H1 (cell line): Measurements from ENCODE around the gene NBEA. TPM values are rescaled to one million over a fixed set of nuclear protein-coding genes. Genes with fewer than 3 reads are reported as not detected.

Experiments
- CTCF ChIA-PET: fragments of 300-600 bp; sonication (Branson Sonifier 250); formaldehyde crosslinking; loops from one replicate; lab custom pipeline; 2021; ENCODE audit not compliant: partially characterized antibody; lab: Charles Lee
- POLR2A ChIA-PET: fragments of 300-600 bp; sonication (Branson Sonifier 250); formaldehyde crosslinking; loops from one replicate; lab custom pipeline; 2021; ENCODE audit warnings: inconsistent platforms; ENCODE audit not compliant: partially characterized antibody; lab: Charles Lee
- DNase-seq, 2 experiments: peaks; one replicate each; pipeline versions ENCODE4 v3.0.0 to v3.0.0-alpha.2; 2010 to 2022; ENCODE audit warnings: low spot score in 2 of 2, low read depth in 1 of 2, mixed read lengths in 1 of 2
- FAIRE-seq: peaks from 2 replicates; lab custom pipeline; 2011; peaks lifted over from hg19 to GRCh38; lab: Jason Lieb, UNC
- H2AFZ ChIP-seq: 2 replicates; pipeline ENCODE4 v1.8.1; 2012; ENCODE audit warnings: low read length, inconsistent platforms
- H2AK5ac ChIP-seq: 2 replicates; pipeline ENCODE4 v1.6.1; 2013; ENCODE audit warnings: low read depth, low read length
- H2BK120ac ChIP-seq: replicated peaks from 2 replicates; pipeline ENCODE3; 2013; ENCODE audit warnings: low read depth, low read length, inconsistent platforms
- H2BK12ac ChIP-seq: 2 replicates; pipeline ENCODE4 v1.6.1; 2013; ENCODE audit warnings: low read depth, low read length
- H2BK15ac ChIP-seq: 2 replicates; pipeline ENCODE4 v1.6.1; 2013; ENCODE audit warnings: low read length
- H2BK20ac ChIP-seq: 2 replicates; pipeline ENCODE4 v1.6.1; 2013; ENCODE audit warnings: low read length
- H2BK5ac ChIP-seq: 2 replicates; pipeline ENCODE4 v1.6.1; 2013; ENCODE audit warnings: low read depth, low read length
- H3K14ac ChIP-seq: 2 replicates; pipeline ENCODE4 v1.6.1; 2013; ENCODE audit warnings: inconsistent platforms; ENCODE audit not compliant: insufficient read length
- H3K18ac ChIP-seq: 2 replicates; pipeline ENCODE4 v1.6.1; 2013; ENCODE audit warnings: low read length; ENCODE audit errors: extremely low read depth
- H3K23ac ChIP-seq: 2 replicates; pipeline ENCODE4 v1.6.1; 2013; ENCODE audit warnings: inconsistent platforms; ENCODE audit not compliant: insufficient read length
- H3K23me2 ChIP-seq: 2 replicates; pipeline ENCODE4 v1.6.1; 2013; ENCODE audit warnings: low read depth, low read length
- H3K27ac ChIP-seq: 2 replicates; pipeline ENCODE4 v1.6.1; 2011; ENCODE audit warnings: low read depth, low read length, inconsistent platforms
- H3K27me3 ChIP-seq, 4 experiments: replicated peaks in 1 of 4; 1 replicate in 1 of 4; 2 replicates in 3 of 4; pipeline versions ENCODE4 v1.6.1 to v1.8.1; 2011 to 2013; ENCODE audit warnings: low read length in 3 of 4, mild to moderate bottlenecking in 3 of 4, inconsistent platforms in 2 of 4, mixed read lengths in 2 of 4, moderate library complexity in 1 of 4; ENCODE audit not compliant: control insufficient read depth in 3 of 4, insufficient read depth in 3 of 4; ENCODE audit errors: extremely low read depth in 1 of 4
- H3K36me3 ChIP-seq, 4 experiments: 2 replicates each; pipeline versions ENCODE4 v1.6.1 to v1.8.1; 2011 to 2013; ENCODE audit warnings: mild to moderate bottlenecking in 4 of 4, low read length in 3 of 4, moderate library complexity in 2 of 4, control low read depth in 1 of 4, inconsistent platforms in 1 of 4; ENCODE audit not compliant: insufficient read depth in 4 of 4, control insufficient read depth in 2 of 4
- H3K4ac ChIP-seq: replicated peaks from 2 replicates; pipeline ENCODE3; 2013; ENCODE audit warnings: low read length, low read depth, mixed read lengths, inconsistent platforms; ENCODE audit not compliant: insufficient read length
- H3K4me1 ChIP-seq, 4 experiments: replicated peaks in 1 of 4; 1 replicate in 1 of 4; 2 replicates in 3 of 4; pipeline versions ENCODE4 v1.6.1 to v1.8.1; 2011 to 2013; ENCODE audit warnings: low read length in 3 of 4, inconsistent platforms in 2 of 4, mixed read lengths in 1 of 4; ENCODE audit not compliant: insufficient read depth in 4 of 4, control insufficient read depth in 3 of 4
- H3K4me2 ChIP-seq, 2 experiments: 2 replicates each; pipeline versions ENCODE4 v1.6.1 to v1.8.1; 2011 to 2013; ENCODE audit warnings: low read depth in 2 of 2, low read length in 2 of 2, control low read depth in 1 of 2, inconsistent platforms in 1 of 2, mild to moderate bottlenecking in 1 of 2; ENCODE audit not compliant: insufficient read depth in 1 of 2
- H3K4me3 ChIP-seq, 4 experiments: fragments of 200-600, 300-600 bp in 1 of 4; sonication (generic), shearing (Covaris generic), sonication (Bioruptor Twin) in 1 of 4; 2 replicates each; pipeline versions ENCODE4 v1.5.1 to v1.8.1; 2011 to 2016; ENCODE audit warnings: low read length in 4 of 4, low read depth in 3 of 4, control low read depth in 2 of 4, inconsistent platforms in 2 of 4, mild to moderate bottlenecking in 2 of 4, mixed read lengths in 1 of 4, moderate library complexity in 1 of 4; ENCODE audit not compliant: insufficient read depth in 2 of 4; ENCODE audit errors: extremely low read depth in 1 of 4
- H3K56ac ChIP-seq: replicated peaks from 2 replicates; pipeline ENCODE3; 2013; ENCODE audit warnings: low read depth, mild to moderate bottlenecking, mixed read lengths, low read length, inconsistent platforms; ENCODE audit not compliant: insufficient read length
- H3K79me1 ChIP-seq: 2 replicates; pipeline ENCODE4 v1.6.1; 2013; ENCODE audit warnings: low read depth, low read length, control low read depth
- H3K79me2 ChIP-seq, 2 experiments: 2 replicates each; pipeline versions ENCODE4 v1.6.1 to v1.8.1; 2012 to 2013; ENCODE audit warnings: low read length in 2 of 2, mild to moderate bottlenecking in 2 of 2, inconsistent platforms in 1 of 2; ENCODE audit not compliant: insufficient read depth in 2 of 2, control insufficient read depth in 1 of 2
- H3K9ac ChIP-seq, 4 experiments: replicated peaks in 1 of 4; 1 replicate in 1 of 4; 2 replicates in 3 of 4; pipeline versions ENCODE4 v1.6.1 to v1.8.1; 2011 to 2013; ENCODE audit warnings: low read depth in 3 of 4, low read length in 3 of 4, control low read depth in 2 of 4, mild to moderate bottlenecking in 2 of 4, moderate library complexity in 2 of 4, inconsistent platforms in 1 of 4; ENCODE audit errors: extremely low read depth in 1 of 4
- H3K9me3 ChIP-seq, 2 experiments: 2 replicates each; pipeline versions ENCODE4 v1.6.1 to v1.8.1; 2012 to 2013; ENCODE audit warnings: mild to moderate bottlenecking in 2 of 2, moderate library complexity in 2 of 2, control low read depth in 1 of 2, inconsistent platforms in 1 of 2, low read depth in 1 of 2, low read length in 1 of 2, mixed read lengths in 1 of 2; ENCODE audit not compliant: insufficient read depth in 2 of 2
- H4K20me1 ChIP-seq, 2 experiments: replicated peaks in 1 of 2; 2 replicates each; pipeline versions ENCODE3 to v1.8.1; 2011 to 2013; ENCODE audit warnings: inconsistent platforms in 2 of 2, low read length in 2 of 2, mild to moderate bottlenecking in 1 of 2; ENCODE audit not compliant: insufficient read depth in 2 of 2, control insufficient read depth in 1 of 2
- H4K5ac ChIP-seq: 2 replicates; pipeline ENCODE4 v1.6.1; 2013; ENCODE audit warnings: low read length, low read depth, mixed read lengths, inconsistent platforms; ENCODE audit not compliant: insufficient read length
- H4K8ac ChIP-seq: 2 replicates; pipeline ENCODE4 v1.8.0; 2013; ENCODE audit warnings: mild to moderate bottlenecking, moderate library complexity, low read length, inconsistent platforms; ENCODE audit not compliant: insufficient read depth; ENCODE audit errors: extremely low read depth
- H4K91ac ChIP-seq: replicated peaks from 2 replicates; pipeline ENCODE3; 2013; ENCODE audit warnings: low read length, mixed read lengths, inconsistent platforms; ENCODE audit not compliant: insufficient read length
- ATF3 ChIP-seq: IDR thresholded peaks from 2 replicates; pipeline ENCODE4 v1.6.1; 2011; ENCODE audit warnings: low read depth, mild to moderate bottlenecking, low read length; ENCODE audit not compliant: insufficient read depth
- CBX8 ChIP-seq: fragments of 300-800, 300-1000 bp; sonication (generic); IDR thresholded peaks from 2 replicates; pipeline ENCODE4 v1.7.1; 2016; ENCODE audit warnings: low read depth, low read length, borderline replicate concordance
- CTCF ChIP-seq, 3 experiments: IDR thresholded peaks; 1 replicate in 2 of 3; 2 replicates in 1 of 3; pipeline versions ENCODE4 v1.5.1 to v1.6.1; 2011; ENCODE audit warnings: low read length in 3 of 3, mild to moderate bottlenecking in 3 of 3, inconsistent platforms in 2 of 3, low read depth in 1 of 3, moderate library complexity in 1 of 3; ENCODE audit not compliant: insufficient read depth in 1 of 3; ENCODE audit errors: control extremely low read depth in 1 of 3
- HDAC2 ChIP-seq, 2 experiments: fragments of 300-600 bp in 1 of 2; sonication (generic) in 1 of 2; IDR thresholded peaks; 2 replicates each; pipeline ENCODE4 v1.6.1; 2011 to 2012; ENCODE audit warnings: low read depth in 2 of 2, low read length in 2 of 2, mild to moderate bottlenecking in 2 of 2, moderate library complexity in 2 of 2, borderline replicate concordance in 1 of 2, inconsistent platforms in 1 of 2
- POLR2AphosphoS5 ChIP-seq: IDR thresholded peaks from 2 replicates; pipeline ENCODE4 v1.6.1; 2011; ENCODE audit warnings: low read depth, low read length
- POU5F1 ChIP-seq: IDR thresholded peaks from 2 replicates; pipeline ENCODE4 v1.6.1; 2011; ENCODE audit warnings: low read depth, mild to moderate bottlenecking, low read length, moderate library complexity
- RAD21 ChIP-seq, 2 experiments: IDR thresholded peaks in 1 of 2; conservative IDR thresholded peaks in 1 of 2; 2 replicates each; pipeline ENCODE4 v1.6.1; 2011; ENCODE audit warnings: low read depth in 2 of 2, low read length in 2 of 2, improper control_type of control experiment in 1 of 2, inconsistent platforms in 1 of 2, mild to moderate bottlenecking in 1 of 2, moderate library complexity in 1 of 2
- RXRA ChIP-seq: IDR thresholded peaks from 2 replicates; pipeline ENCODE4 v1.6.1; 2011; ENCODE audit warnings: low read depth, mild to moderate bottlenecking, low read length, moderate library complexity; ENCODE audit not compliant: insufficient read depth
- SAP30 ChIP-seq: fragments of 300-600 bp; sonication (generic); IDR thresholded peaks from 2 replicates; pipeline ENCODE4 v1.7.1; 2012; ENCODE audit warnings: low read length, moderate library complexity, mild to moderate bottlenecking, inconsistent platforms; ENCODE audit not compliant: insufficient read depth, insufficient replicate concordance
- SUZ12 ChIP-seq: fragments of 200-600 bp; sonication (generic); IDR thresholded peaks from 2 replicates; pipeline ENCODE4 v1.6.1; 2012; ENCODE audit warnings: mild to moderate bottlenecking, inconsistent platforms, low read length, moderate library complexity, mixed read lengths
- WGBS, 2 experiments: shearing (Covaris generic) in 1 of 2; methylation state at CpG; one replicate each; pipeline versions ENCODE4 v1.1.6 to v1.1.7; 2013 to 2015; ENCODE audit warnings: low lambda C conversion rate in 2 of 2, mixed read lengths in 2 of 2, inconsistent platforms in 1 of 2, low coverage in 1 of 2, missing lambda C conversion rate in 1 of 2; ENCODE audit not compliant: insufficient replicate concordance in 2 of 2, insufficient coverage in 1 of 2, insufficient read length in 1 of 2; ENCODE audit errors: extremely low coverage in 1 of 2, missing lambda C conversion rate in 1 of 2; 5-methylcytosine and 5-hydroxymethylcytosine counted together
- polyA plus RNA-seq, 7 experiments: library from polyadenylated mRNA; depleted of rRNA in 3 of 7; stranded (reverse) in 5 of 7; unstranded in 2 of 7; fragments of >200 nt in 5 of 7; fragments of 200-250 nt in 2 of 7; gene quantifications; 1 replicate in 5 of 7; 2 replicates in 1 of 7; 4 replicates in 1 of 7; pipeline versions ENCODE4 v1.2.1 to v1.2.3, GENCODE V29; 2011 to 2013; ENCODE audit warnings: missing spikeins in 2 of 7, mixed read lengths in 2 of 7
- total RNA-seq: library from RNA; stranded (reverse); fragmentation: NEBNext Ultra II Directional; extraction: Animal tissue kit (Norgen Biotek cat#: 25700); gene quantifications from 2 replicates; pipeline ENCODE4 v1.2.1, GENCODE V29; 2021

Gene NBEA
- total and polyA plus RNA-seq, 2 of the 8 experiments (the other 6 are each of a cell fraction or from before 2014, with no cell fraction given): 14.2 to 21.5 TPM

GRCh38 chr13:35143123-35143522, 201.1 kb downstream of the NBEA start:
- no peak overlapping the region for H2BK15ac ChIP-seq
- no peak overlapping the region for H3K9ac ChIP-seq
- no peak overlapping the region for H2AFZ ChIP-seq
- H3K18ac ChIP-seq: no peak overlapping the region
- H2BK20ac ChIP-seq: no peak overlapping the region
- CTCF ChIA-PET: no interaction called here
- DNase-seq: no peak
- H4K8ac ChIP-seq: no peak overlapping the region
- H4K20me1 ChIP-seq: no peaks in the 10 kb centered on the region
- H2BK12ac ChIP-seq: no peak overlapping the region
- H3K36me3 ChIP-seq: peaks cover 0 to 7% (median 1%) of the 10 kb centered on the region in 4 experiments; a peak in 4 of 8 replicates
- 94% methylated on average over 6 of the region's 6 CpGs; no CpG with 5 or more reads in 1 of the 2 experiments for WGBS, 2 experiments
- no peak for FAIRE-seq
- no peak overlapping the region for H3K56ac ChIP-seq
- POLR2A ChIA-PET: no interaction called here
- H4K91ac ChIP-seq: no peak overlapping the region
- H4K5ac ChIP-seq: no peak overlapping the region
- H3K9me3 ChIP-seq: peaks cover 0 to 2% of the 10 kb centered on the region in 2 experiments; a peak in 1 of 4 replicates
- no peak overlapping the region for H3K4me3 ChIP-seq
- H3K14ac ChIP-seq: no peak overlapping the region
- no peak overlapping the region for H3K4ac ChIP-seq
- no peak overlapping the region for H3K23ac ChIP-seq
- H3K23me2 ChIP-seq: no peaks in the 10 kb centered on the region
- H2BK5ac ChIP-seq: no peak overlapping the region
- H3K4me1 ChIP-seq: no peaks in the 10 kb centered on the region
- no peaks in the 10 kb centered on the region for H3K27me3 ChIP-seq
- no peak overlapping the region for H3K27ac ChIP-seq
- no peaks in the 10 kb centered on the region for H3K79me2 ChIP-seq
- no peaks in the 10 kb centered on the region for H3K79me1 ChIP-seq
- H2BK120ac ChIP-seq: no peak overlapping the region
- H2AK5ac ChIP-seq: no peak overlapping the region
- no peak overlapping the region for H3K4me2 ChIP-seq
- TF ChIP-seq POU5F1: no peak
- TF ChIP-seq ATF3: no peak
- no peak for TF ChIP-seq POLR2AphosphoS5
- no peak for TF ChIP-seq RAD21 (IDR thresholded peaks at IDR 0.05 in 1 of 2, conservative IDR thresholded peaks at IDR 0.05 in 1 of 2; ENCODE audit: low read depth in 2 of 2, low read length in 2 of 2)
- no peak for TF ChIP-seq CBX8
- TF ChIP-seq RXRA: no peak
- TF ChIP-seq SAP30: no peak
- TF ChIP-seq CTCF (IDR thresholded peaks at IDR 0.05; ENCODE audit: control extremely low read depth in 1 of 3, insufficient read depth in 1 of 3, low read depth in 1 of 3, low read length in 3 of 3): no peak
- no peak for TF ChIP-seq SUZ12
- no peak for TF ChIP-seq HDAC2 (IDR thresholded peaks at IDR 0.05; ENCODE audit: borderline replicate concordance in 1 of 2, low read depth in 2 of 2, low read length in 2 of 2)
